Activated CD8-positive, alpha-beta memory T cell treated with anti-CD3 and anti-CD28 coated beads for 1 hour (primary cell): Measurements from ENCODE around the gene EME2.

ENCODE experiments used
- DNase-seq, 2 donors: peaks; one replicate each; pipeline ENCODE4 v3.0.0-alpha.2; 2020; ENCODE audit warnings: low read depth in 1 of 2; ENCODE audit errors: extremely low read depth in 1 of 2

The EME2 gene

DNA sequence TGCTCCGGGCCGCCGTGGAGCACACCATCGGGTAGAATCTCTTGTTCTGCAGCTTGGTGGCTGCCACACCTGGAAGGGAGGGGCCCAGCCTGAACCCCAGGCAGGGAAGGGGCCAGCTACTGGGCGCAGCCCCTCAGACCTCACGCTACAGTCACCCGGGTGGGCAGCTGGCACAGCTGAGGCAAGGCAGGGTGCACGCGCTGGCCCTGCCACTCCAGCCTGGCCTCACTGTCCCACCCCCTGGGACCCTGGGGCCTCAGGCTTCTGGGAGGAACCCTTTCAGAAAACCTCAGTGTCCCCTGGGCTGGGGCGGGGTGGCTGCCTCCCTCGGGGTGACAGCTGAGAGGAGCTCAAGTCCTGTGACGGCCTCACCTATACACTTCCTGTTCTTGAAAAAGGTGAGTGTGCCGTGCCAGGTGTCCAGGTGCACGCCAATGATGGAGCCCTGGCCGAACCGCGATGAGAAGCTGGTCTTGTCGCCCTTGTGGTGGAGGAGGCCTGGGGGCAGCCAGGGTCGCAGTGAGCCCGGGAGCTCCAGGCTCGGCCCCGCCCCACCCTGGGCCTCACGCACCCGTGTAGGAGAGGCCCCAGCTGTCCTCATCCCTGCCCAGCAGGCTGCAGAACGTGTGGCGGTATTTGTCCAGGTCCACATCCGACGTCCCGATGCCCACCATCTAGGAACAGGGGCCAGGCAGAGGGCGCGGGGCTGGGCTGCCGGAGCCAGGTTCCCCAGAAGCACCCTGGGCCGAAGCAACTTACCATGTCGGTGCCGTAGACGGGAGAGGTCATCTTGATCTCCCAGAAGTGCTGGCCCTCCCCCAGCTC, 5.0 kb downstream of the EME2 start:
- DNase-seq, result no peak

DNA sequence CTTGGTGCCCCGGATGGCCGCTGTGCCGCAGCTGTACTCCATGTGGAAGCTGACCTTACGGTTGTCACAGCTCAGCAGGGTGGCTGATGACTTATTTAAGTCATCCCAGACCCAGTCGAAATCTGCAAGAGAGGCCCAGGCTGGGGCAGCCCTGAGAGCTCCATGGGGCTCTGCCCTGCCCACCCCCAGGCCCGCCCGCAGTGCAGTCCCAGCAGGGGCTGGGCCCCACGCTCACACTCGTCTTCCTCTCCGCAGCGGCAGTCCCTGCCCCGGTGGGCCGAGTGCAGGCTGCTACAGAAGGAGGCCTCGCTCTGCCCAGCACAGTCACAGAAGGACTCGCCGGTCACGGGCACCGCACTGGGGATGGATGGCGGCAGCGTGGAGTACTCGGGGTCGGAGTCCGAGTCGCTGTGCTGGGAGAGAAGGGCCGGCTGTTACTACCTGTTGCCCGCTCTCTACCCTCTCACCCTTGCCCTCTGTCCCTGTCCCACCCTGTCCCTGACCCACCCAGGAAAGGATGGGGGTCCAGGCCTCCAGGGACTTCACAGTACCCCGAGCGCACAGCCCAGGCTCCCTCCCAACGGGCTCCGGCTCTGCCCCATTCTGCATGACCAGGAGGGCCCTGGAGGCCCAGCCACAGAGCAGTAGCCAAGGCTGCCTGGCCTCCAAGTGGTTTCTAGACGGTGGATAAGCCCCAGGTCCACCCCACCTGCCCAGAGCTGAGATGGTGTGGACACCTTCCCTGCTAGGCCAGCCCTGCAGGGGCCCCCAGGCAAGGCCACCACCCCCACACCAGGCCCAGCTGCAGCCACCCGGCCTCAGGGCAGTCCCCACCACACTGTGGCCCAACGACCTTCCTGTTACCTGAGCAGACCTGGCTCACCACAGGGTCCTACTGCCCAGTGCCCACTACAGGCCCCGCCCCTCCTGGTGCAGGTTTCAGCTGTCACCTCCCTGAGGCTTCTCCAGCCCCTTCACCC, 5.9 kb downstream of the EME2 start:
- DNase-seq, result no peak

DNA sequence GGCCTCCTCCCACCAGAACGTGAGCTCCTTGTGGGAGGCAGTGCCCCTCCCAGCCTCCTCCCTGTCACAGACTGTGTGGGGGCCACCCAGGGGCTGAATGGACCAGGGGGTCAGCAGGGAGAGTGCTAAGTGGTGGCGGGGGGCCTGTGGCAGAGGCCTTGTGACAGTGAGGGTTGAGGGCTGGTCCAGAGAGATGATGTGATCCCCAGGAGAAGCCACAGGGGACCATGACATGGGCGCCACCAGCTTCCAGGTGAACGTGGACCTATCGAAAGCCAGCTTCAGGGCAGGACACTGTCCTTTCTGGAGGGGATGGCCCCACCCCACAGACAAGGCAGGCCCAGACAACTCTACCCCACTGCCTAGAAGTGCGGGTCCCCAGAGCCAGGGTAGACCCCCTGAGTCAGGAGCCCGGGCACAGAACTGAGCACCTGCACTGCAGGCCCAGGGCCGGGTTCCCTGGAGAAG, 6.7 kb downstream of the EME2 start:
- no peak for DNase-seq

DNA sequence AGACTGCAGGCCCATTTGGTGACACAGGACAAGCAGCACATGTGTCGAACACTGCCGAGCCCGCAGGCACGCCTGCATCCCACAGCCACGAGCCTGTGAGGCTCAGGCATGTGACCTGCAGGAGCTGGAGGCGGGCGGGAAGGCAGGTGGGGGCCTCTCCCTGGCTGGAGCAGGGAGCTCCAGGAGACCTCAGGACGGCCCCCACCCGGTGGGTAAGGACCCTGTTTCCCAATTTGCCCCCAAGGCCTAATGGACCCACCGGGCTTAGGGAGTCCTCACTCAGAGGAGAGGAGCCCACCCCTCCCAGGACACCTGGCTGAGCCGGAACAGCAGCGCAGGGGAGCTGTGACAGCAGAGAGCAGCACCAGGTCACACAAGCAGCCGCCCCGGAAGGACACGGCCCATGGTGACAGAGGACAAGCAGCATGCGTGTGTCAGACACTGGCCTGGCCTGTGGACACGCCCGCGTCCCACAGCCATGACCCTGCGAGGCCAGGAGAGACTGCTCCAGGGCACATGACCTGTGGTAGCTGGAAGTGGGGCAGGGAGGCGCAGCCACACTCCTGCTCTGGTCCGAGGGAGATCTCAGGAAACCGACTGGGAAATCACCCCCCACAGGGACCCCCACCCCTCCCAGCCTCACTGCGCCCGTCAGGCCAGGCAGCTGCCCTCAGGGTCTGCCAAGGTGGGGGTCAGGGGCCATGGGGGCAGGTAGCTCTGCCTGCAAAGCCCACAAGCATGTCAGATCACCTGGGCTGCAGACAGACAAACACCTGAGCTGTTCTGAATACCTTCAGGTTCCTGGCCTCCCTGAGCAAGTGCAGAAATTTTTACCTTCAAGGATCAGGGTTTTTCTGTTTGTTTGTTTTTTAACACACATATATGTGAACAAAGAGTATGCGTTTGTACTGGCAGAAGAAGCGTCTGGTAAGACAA, 7.4 kb downstream of the EME2 start:
- no peak for DNase-seq

GRCh38 chr16:1780677-1781072, 8.1 kb downstream of the EME2 start:
- no peak for DNase-seq

- DNase-seq, result no peak
Measured at GRCh38 chr16:1781254-1781653, 8.6 kb downstream of the EME2 start.

GRCh38 chr16:1781758-1782407, 9.3 kb downstream of the EME2 start:
- no peak for DNase-seq

DNA sequence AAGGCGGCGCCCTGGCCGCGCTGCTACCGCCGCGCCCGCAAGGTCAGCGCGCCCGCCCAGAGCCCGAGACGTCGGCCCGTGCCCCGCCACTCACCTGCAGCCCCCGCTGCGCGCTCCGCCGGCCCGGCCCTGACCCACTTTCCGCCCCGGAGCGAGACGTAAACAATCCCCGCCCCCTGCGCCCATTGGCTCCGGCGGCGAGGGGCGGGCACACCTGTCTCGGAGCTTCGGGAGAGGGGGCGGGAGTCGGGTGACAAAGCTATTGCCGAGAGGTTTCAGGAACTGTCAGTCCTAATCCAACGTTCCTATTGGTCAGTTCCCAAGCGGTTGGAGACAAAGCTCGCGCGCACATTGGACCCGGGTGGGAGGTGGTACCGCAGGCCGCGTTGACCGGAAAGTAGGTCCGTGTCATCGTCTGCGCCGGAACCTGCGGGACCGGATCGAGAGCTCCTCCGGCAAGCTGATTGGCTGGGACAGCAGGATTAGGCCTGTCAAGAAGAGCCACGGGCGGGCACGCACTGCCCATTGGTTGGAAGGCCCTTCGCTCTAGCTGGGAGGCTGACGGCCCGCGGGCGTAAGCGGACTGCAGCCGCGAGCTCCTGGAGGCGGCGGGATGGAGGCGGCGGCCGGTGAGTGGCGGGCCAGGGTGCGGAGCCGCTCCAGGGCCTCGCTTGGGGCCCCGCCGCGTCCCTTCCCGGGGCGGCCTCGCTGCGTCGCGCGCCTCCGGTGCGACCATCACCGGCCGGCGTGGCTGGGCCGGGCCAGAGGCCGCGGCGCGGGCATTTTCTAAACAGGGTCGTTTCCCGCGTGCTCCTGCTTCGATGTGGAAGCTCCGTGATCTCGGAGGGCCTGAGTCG, 10.0 kb downstream of the EME2 start, which contains the start of the genes NUBP2 and SPSB3:
TSS of gene NUBP2 (plus strand) at position 553 of the 857 bp plus-strand sequence. CDS start at position 614, 61 bp downstream.
TSS of gene SPSB3 (minus strand) at position 164 of the 857 bp plus-strand sequence. CDS start 1,088 bp downstream, outside the sequence.
- peak; percentile 94 for DNase-seq

DNA sequence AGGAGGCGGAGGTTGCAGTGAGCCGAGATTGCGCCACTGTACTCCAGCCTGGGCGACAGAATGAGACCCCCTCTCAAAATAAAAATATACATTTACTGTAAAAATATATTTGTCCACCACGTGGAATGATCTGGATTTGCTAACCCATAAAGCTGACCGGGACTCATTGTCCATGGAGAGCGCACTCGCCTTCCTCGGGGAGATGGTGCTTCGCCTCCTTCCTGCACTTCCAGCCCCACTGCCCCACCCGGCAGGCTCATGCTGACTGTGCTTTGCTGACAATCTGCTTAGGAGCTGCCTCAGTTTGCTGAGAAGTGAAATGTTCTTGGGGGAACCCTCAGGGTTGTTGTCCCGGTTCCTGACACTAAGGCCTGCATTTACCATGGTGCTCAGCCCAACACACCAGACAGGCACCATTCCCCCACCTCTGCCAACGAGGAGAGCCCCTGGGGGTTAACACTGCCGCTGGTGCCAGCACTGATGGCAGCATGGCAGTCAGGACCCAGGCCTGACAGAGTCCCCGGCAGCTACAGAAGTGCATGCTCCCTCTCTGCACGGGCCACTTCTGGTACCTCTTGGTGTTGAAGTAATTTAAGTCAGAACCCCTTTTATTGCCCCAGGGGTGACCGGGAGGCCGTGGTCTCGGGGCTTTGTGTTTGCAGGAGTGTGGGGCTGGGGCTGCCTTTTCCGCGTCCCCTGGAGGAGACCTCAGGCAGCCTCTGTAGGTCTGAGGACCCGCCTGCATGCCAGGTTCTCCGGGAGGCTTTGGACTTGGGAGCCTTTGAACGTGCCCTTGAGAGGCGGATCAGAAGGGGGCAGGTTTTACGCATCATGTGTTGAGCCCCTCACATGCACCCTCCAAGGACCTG, 12.6 kb downstream of the EME2 start:
- no peak for DNase-seq

DNA sequence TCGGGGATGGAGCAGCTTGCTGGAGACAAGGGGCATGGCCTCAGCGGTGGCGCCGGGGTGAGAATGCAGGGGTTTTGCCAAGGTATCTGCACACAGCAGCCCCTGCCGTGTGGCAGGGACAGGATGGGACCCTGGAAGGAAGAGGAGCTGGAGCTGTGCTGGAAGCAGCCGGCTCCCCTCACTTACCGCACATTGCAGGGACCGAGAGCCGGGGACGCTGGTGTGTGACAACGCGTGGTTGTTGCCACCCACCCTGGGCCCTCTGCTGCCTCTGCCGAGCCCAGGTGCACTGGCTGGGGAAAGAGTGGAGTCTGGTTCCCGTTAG, 13.2 kb downstream of the EME2 start:
- DNase-seq, result no peak

- no peak for DNase-seq
Measured at GRCh38 chr16:1786242-1787055, 13.8 kb downstream of the EME2 start.

GRCh38 chr16:1787056-1787321, 14.4 kb downstream of the EME2 start:
- no peak for DNase-seq

GRCh38 chr16:1787322-1788094, 14.9 kb downstream of the EME2 start:
- no peak for DNase-seq

GRCh38 chr16:1788095-1788707, 15.6 kb downstream of the EME2 start:
- DNase-seq, result no peak

DNA sequence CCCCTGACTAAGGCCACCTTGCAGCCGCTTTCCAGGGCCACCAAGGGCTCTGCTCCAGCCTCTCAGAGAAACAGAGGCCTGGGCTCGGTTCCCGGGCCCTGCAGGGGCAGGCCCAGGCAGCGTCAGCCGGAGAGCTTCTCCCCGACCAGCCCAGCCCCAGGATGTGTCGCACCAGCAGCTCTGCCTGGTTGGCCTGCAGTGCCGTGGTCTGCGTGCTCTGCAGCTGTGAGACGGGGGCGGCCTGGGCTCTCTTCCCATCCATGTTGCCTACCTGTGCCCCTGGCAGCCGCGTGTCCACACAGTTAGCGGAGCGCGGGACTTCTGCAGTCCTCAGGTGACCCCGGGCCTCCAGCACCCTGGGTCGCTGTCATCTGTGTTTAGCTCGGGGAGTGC, 16.1 kb downstream of the EME2 start:
- no peak for DNase-seq

DNA sequence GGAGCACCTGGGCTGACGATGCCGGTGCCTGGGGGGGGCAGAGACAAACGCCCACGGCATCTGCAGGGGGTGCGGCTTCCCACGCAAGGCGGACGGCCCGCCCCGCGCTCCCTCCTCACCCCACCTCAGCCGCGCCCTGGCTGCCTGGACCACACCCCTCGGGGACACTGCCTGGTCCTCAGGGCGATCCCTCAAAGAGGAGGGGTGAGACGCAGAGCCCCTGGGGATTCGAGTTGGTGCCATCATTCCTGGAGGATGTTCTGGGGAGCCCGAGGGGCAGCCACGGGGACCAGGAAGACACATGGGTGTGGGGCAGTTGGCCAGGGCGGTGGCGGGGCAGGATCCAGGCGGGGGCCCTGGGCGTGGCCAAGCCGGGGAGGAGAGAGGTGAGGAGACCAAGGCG, 17.0 kb downstream of the EME2 start:
- DNase-seq, result no peak
